GM12892 (cell line): ENCODE measurements around the gene TPST1.

Experiments
- POLR2A ChIP-seq: IDR thresholded peaks from 2 replicates; pipeline ENCODE4 v1.6.1; 2011; ENCODE audit warnings: low read depth, low read length, control low read depth
- POLR2AphosphoS5 ChIP-seq: IDR thresholded peaks from 2 replicates; pipeline ENCODE4 v1.6.1; 2011; ENCODE audit warnings: low read depth, low read length, control low read depth
- TAF1 ChIP-seq: IDR thresholded peaks from 2 replicates; pipeline ENCODE4 v1.6.1; 2011; ENCODE audit warnings: low read depth, mild to moderate bottlenecking, control low read depth, low read length, borderline replicate concordance

- TF ChIP-seq TAF1: no peak
- no peak for TF ChIP-seq POLR2A
- no peak for TF ChIP-seq POLR2AphosphoS5
Measured at GRCh38 chr7:66265566-66265965, 60.4 kb downstream of the TPST1 start.
